HEK293 (cell line): ENCODE results near the gene PGAM4.

Source experiments
- CTCF ChIA-PET: fragments of 350-600 bp; formaldehyde crosslinking; extraction: SDS; loops from one replicate; lab custom pipeline; 2021; ENCODE audit warnings: antibody characterized with exemption; lab: Yijun Ruan, JAX
- POLR2A ChIA-PET: fragments of 300-600 bp; formaldehyde crosslinking; extraction: SDS; loops from one replicate; lab custom pipeline; 2020; ENCODE audit warnings: antibody characterized with exemption, inconsistent platforms; lab: Yijun Ruan, JAX
- H3K27ac ChIP-seq: fragments of 200-500 bp; sonication (Bioruptor generic); 2 replicates; pipeline ENCODE4 v1.5.1; 2014; ENCODE audit warnings: low read depth, low read length, control low read depth, inconsistent platforms; ENCODE audit errors: extremely low read depth
- H3K36me3 ChIP-seq, 2 experiments: fragments of 200-500 bp in 1 of 2; sonication (Bioruptor generic) in 1 of 2; 1 replicate in 1 of 2; 2 replicates in 1 of 2; pipeline ENCODE4 v1.5.1; 2014 to 2017; ENCODE audit warnings: inconsistent platforms in 2 of 2, low read length in 2 of 2; ENCODE audit not compliant: control insufficient read depth in 2 of 2, insufficient read depth in 1 of 2
- H3K4me1 ChIP-seq: fragments of 200-500 bp; sonication (Bioruptor generic); 2 replicates; pipeline ENCODE4 v1.5.1; 2014; ENCODE audit warnings: mild to moderate bottlenecking, low read length, inconsistent platforms; ENCODE audit not compliant: control insufficient read depth, insufficient read depth
- H3K4me3 ChIP-seq: 2 replicates; pipeline ENCODE4 v1.5.1; 2011; ENCODE audit warnings: low read depth, mild to moderate bottlenecking, control low read depth, low read length, moderate library complexity
- H3K9me3 ChIP-seq: fragments of 200-500 bp; sonication (Bioruptor generic); 2 replicates; pipeline ENCODE4 v1.5.1; 2014; ENCODE audit warnings: low read depth, low read length, inconsistent platforms; ENCODE audit not compliant: control insufficient read depth, insufficient read depth
- ZNF776 ChIP-seq: fragments of 450-650 bp; formaldehyde crosslinking; IDR thresholded peaks from 2 replicates; pipeline ENCODE4 v1.5.0; 2017; ENCODE audit warnings: missing biosample characterization, missing genetic modification characterization, borderline replicate concordance
- TF ChIP-seq, protein P1 (sequence below): fragments of 450-650 bp; formaldehyde crosslinking; IDR thresholded peaks from 2 replicates; pipeline ENCODE4 v1.5.1; 2017; ENCODE audit warnings: missing biosample characterization, missing genetic modification characterization

The PGAM4 gene

DNA sequence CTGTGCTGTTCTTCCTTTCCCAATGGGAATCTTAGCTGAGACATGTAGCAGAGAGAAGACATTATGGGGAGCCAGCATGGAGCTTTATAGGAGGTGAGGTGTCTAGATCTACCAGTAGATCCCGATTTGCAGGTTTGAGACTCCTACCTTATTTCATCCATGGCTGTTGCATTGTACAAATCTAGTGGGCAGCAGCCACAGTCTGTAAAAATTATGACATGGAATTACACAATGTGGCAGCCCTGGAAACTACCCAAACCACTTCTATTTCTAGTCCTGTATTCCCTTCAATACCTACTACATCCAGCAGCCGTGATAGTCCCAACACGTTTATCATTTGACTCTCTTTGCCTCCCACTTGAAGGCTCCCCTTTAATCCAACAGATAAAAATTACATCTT is 50.9 kb downstream of the PGAM4 start:
- no peaks in the 10 kb centered on the region for H3K4me1 ChIP-seq
- H3K27ac ChIP-seq = no peak overlapping the region
- no peaks in the 10 kb centered on the region; the same call in 1 of the 2 replicates for H3K9me3 ChIP-seq
- H3K4me3 ChIP-seq = no peak overlapping the region
- ChIA-PET CTCF (interaction anchor here (0.6 kb wide), 1 partner anchor 303 kb away, joined by 4 read pairs; no protein-coding TSS in a partner anchor), POLR2A (interaction anchor here (1.2 kb wide), 1 partner anchor 12 kb away, joined by 3 read pairs; no protein-coding TSS in a partner anchor)
- no peaks in the 10 kb centered on the region; a peak in 1 of 3 replicates for H3K36me3 ChIP-seq
- TF ChIP-seq, protein P1, sequence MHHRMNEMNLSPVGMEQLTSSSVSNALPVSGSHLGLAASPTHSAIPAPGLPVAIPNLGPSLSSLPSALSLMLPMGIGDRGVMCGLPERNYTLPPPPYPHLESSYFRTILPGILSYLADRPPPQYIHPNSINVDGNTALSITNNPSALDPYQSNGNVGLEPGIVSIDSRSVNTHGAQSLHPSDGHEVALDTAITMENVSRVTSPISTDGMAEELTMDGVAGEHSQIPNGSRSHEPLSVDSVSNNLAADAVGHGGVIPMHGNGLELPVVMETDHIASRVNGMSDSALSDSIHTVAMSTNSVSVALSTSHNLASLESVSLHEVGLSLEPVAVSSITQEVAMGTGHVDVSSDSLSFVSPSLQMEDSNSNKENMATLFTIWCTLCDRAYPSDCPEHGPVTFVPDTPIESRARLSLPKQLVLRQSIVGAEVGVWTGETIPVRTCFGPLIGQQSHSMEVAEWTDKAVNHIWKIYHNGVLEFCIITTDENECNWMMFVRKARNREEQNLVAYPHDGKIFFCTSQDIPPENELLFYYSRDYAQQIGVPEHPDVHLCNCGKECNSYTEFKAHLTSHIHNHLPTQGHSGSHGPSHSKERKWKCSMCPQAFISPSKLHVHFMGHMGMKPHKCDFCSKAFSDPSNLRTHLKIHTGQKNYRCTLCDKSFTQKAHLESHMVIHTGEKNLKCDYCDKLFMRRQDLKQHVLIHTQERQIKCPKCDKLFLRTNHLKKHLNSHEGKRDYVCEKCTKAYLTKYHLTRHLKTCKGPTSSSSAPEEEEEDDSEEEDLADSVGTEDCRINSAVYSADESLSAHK (tag by site-specific recombination) = peak; percentile 47; the same call in 1 of the 2 replicates
- TF ChIP-seq ZNF776 = no peak
